HepG2 (cell line): Measurements from ENCODE around the gene ZNF341. TPM values are rescaled to one million over a fixed set of nuclear protein-coding genes. Genes with fewer than 3 reads are reported as not detected.
A peak's percentile ranks its signal among the peaks of the same experiment; 100 is the strongest.

Experiments
- ATAC-seq: fragments of 200-7000 bp; cut with Tn5 transposase; 3 replicates; pipeline ENCODE4 v1.9.1; 2020; ENCODE audit warnings: mild to moderate bottlenecking, moderate library complexity
- BruUV-seq: library from RNA; stranded (reverse); fragments of 400-500 nt; replicated peaks from 2 replicates; lab custom pipeline; 2021; lab: Mats Ljungman, UMichigan
- CTCF ChIA-PET: fragments of 300-600 bp; formaldehyde crosslinking; extraction: SDS; loops from one replicate; lab custom pipeline; 2021; ENCODE audit warnings: low total read pairs, inconsistent platforms, low intra/inter-chr PET ratio; lab: Yijun Ruan, JAX
- POLR2A ChIA-PET: fragments of 350-600 bp; sonication (Branson Sonifier 250); formaldehyde crosslinking; loops from one replicate; lab custom pipeline; 2020; ENCODE audit warnings: antibody characterized with exemption, inconsistent platforms; lab: Yijun Ruan, JAX
- DNase-seq: peaks from one replicate; pipeline ENCODE4 v3.0.0-alpha.2; 2015; ENCODE audit warnings: low spot score
- FAIRE-seq: peaks from 3 replicates; lab custom pipeline; 2011; peaks lifted over from hg19 to GRCh38; lab: Jason Lieb, UNC
- H2AFZ ChIP-seq: one replicate; pipeline ENCODE4 v1.6.1; 2011; ENCODE audit warnings: low read length, inconsistent platforms
- H3K27ac ChIP-seq: fragments of 300-600 bp; 3 replicates; pipeline ENCODE4 v1.8.0; 2011; ENCODE audit warnings: mixed run types, mild to moderate bottlenecking, mixed read lengths, low read length, inconsistent platforms; ENCODE audit not compliant: insufficient read depth; ENCODE audit errors: extremely low read length
- H3K27me3 ChIP-seq, 2 experiments: fragments of 200-600 bp in 1 of 2; 2 replicates in 1 of 2; 3 replicates in 1 of 2; pipeline versions ENCODE4 v1.6.0 to v1.8.0; 2011; ENCODE audit warnings: low read length in 2 of 2, mild to moderate bottlenecking in 2 of 2, moderate library complexity in 2 of 2, inconsistent platforms in 1 of 2; ENCODE audit not compliant: insufficient read depth in 2 of 2, control insufficient read depth in 1 of 2
- H3K36me3 ChIP-seq, 2 experiments: fragments of 200-600 bp in 1 of 2; replicated peaks in 1 of 2; 2 replicates in 1 of 2; 3 replicates in 1 of 2; pipeline versions ENCODE4 v1.5.1 to v1.8.0; 2011; ENCODE audit warnings: low read length in 2 of 2, inconsistent platforms in 1 of 2; ENCODE audit not compliant: insufficient read depth in 2 of 2, control insufficient read depth in 1 of 2
- H3K4me1 ChIP-seq: 2 replicates; pipeline ENCODE4 v1.5.1; 2012; ENCODE audit warnings: low read length, inconsistent platforms; ENCODE audit not compliant: insufficient read depth
- H3K4me2 ChIP-seq: 2 replicates; pipeline ENCODE4 v1.6.0; 2011; ENCODE audit warnings: low read depth, low read length, inconsistent platforms
- H3K4me3 ChIP-seq, 3 experiments: fragments of 200-600 bp in 1 of 3; sonication (generic), shearing (Covaris generic) in 1 of 3; replicated peaks in 1 of 3; 2 replicates each; pipeline ENCODE4 v1.5.1; 2011 to 2016; ENCODE audit warnings: low read length in 3 of 3, inconsistent platforms in 2 of 3, low read depth in 2 of 3, mild to moderate bottlenecking in 2 of 3, control low read depth in 1 of 3, mixed read lengths in 1 of 3; ENCODE audit not compliant: insufficient read depth in 1 of 3
- H3K79me2 ChIP-seq: one replicate; pipeline ENCODE4 v1.6.1; 2011; ENCODE audit warnings: low read length, inconsistent platforms; ENCODE audit not compliant: insufficient read depth
- H3K9ac ChIP-seq: 2 replicates; pipeline ENCODE4 v1.6.0; 2011; ENCODE audit warnings: mild to moderate bottlenecking, low read depth, low read length, inconsistent platforms; ENCODE audit not compliant: insufficient read depth
- H3K9me3 ChIP-seq: 2 replicates; pipeline ENCODE4 v1.5.1; 2012; ENCODE audit warnings: mild to moderate bottlenecking, low read length
- H4K20me1 ChIP-seq: 2 replicates; pipeline ENCODE4 v1.6.0; 2011; ENCODE audit warnings: inconsistent platforms, mild to moderate bottlenecking, low read length, moderate library complexity; ENCODE audit not compliant: insufficient read depth
- DR1 ChIP-seq: sonication (generic); formaldehyde crosslinking; IDR thresholded peaks from 2 replicates; pipeline ENCODE4 v1.8.0; 2021; ENCODE audit warnings: mild to moderate bottlenecking, missing genetic modification reagents, inconsistent platforms
- HMGA1 ChIP-seq: sonication (generic); formaldehyde crosslinking; conservative IDR thresholded peaks from 2 replicates; pipeline ENCODE4 v1.4.0; 2020; ENCODE audit warnings: missing genetic modification reagents
- KDM3A ChIP-seq: IDR thresholded peaks from 2 replicates; pipeline ENCODE4 v1.6.1; 2018; ENCODE audit warnings: low read depth, missing compliant biosample characterization
- WGBS: methylation state at CpG from one replicate; pipeline ENCODE4 v1.1.6; 2017; ENCODE audit warnings: low lambda C conversion rate; 5-methylcytosine and 5-hydroxymethylcytosine counted together
- in situ Hi-C: cut with HindIII; loops from 2 replicates; pipeline ENCODE4 v1.10.0; 2017; ENCODE audit warnings: low pct_unique_long_range_greater_than_20kb; ENCODE audit not compliant: extremely low pct_ligation_motif_present
- intact Hi-C: fragments of 100-400 bp; cut with micrococcal nuclease; formaldehyde crosslinking; loops from one replicate; pipeline ENCODE4 v1.10.0; 2022; ENCODE audit not compliant: unreplicated experiment
- polyA plus RNA-seq, 8 experiments: library from polyadenylated mRNA; depleted of rRNA in 3 of 8; stranded (reverse) in 7 of 8; unstranded in 1 of 8; fragments of >200 nt; fragmentation: Illumina TruSeq in 4 of 8; extraction: Trizol in 4 of 8; gene quantifications; 2 replicates each; pipeline versions ENCODE4 v1.2.1 to v1.2.3, GENCODE V29; 2011 to 2016; ENCODE audit warnings: low read depth in 4 of 8, missing spikeins in 1 of 8, mixed read lengths in 1 of 8; ENCODE audit not compliant: insufficient read depth in 1 of 8
- total RNA-seq, 5 experiments: library from RNA; depleted of rRNA; stranded (reverse); fragments of >200 nt; fragmentation: Illumina TruSeq; extraction: Trizol; gene quantifications; 2 replicates each; pipeline ENCODE4 v1.2.3, GENCODE V29; 2016; ENCODE audit warnings: low read depth in 1 of 5
- TF ChIP-seq, protein P1 (sequence below): sonication (generic); formaldehyde crosslinking; IDR thresholded peaks from 2 replicates; pipeline ENCODE4 v1.5.0; 2020; ENCODE audit warnings: mild to moderate bottlenecking, low read depth, missing genetic modification reagents, borderline replicate concordance
- TF ChIP-seq, protein P2 (sequence below): sonication (generic); formaldehyde crosslinking; IDR thresholded peaks from 2 replicates; pipeline ENCODE4 v1.4.0; 2020; ENCODE audit warnings: mild to moderate bottlenecking, low read depth, missing genetic modification reagents
- TF ChIP-seq, protein P3 (sequence below): sonication (generic); formaldehyde crosslinking; conservative IDR thresholded peaks from 2 replicates; pipeline ENCODE4 v1.4.0; 2020; ENCODE audit warnings: missing genetic modification reagents
- TF ChIP-seq, protein P4 (sequence below): sonication (generic); formaldehyde crosslinking; IDR thresholded peaks from 2 replicates; pipeline ENCODE4 v1.8.0; 2022; ENCODE audit warnings: missing genetic modification reagents, mild to moderate bottlenecking, borderline replicate concordance

Gene ZNF341
- total and polyA plus RNA-seq, 2 of the 13 experiments (the other 11 are each of a cell fraction or from before 2014, with no cell fraction given) = 1.1 to 2.2 TPM

DNA sequence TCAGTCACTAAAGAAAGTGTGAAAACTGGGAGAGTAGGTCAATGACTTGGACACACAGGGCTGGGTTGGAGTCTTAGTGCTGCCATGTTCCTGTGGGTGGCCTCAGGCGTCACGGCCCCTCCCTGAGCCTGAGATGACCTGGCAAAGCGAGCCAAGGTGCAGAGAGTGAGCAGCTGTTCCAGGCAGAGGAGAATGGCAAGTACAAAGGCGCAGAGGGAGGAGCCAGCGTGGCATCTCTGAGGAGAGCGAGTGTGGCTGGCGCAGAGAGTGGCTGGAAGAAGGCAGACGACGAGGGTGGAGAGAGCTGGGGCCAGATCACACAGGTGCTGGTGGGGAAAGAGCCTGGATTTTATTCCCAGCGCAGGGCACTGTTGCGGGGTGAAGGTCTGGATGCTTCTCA, 58.8 kb downstream of the ZNF341 start:
- no peak overlapping the region for H3K4me2 ChIP-seq
- TF ChIP-seq, protein P1, sequence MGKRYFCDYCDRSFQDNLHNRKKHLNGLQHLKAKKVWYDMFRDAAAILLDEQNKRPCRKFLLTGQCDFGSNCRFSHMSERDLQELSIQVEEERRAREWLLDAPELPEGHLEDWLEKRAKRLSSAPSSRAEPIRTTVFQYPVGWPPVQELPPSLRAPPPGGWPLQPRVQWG = no peak
- TF ChIP-seq DR1 (CRISPR knock-in tag) = 0 out of 2 replicates have a peak, but pooled peaks have one; percentile 22
- no TSS peak for BruUV-seq
- H2AFZ ChIP-seq = no peak overlapping the region
- FAIRE-seq = no peak
- in situ Hi-C loops = no loop called here
- H3K9me3 ChIP-seq = no peaks in the 10 kb centered on the region
- H3K4me1 ChIP-seq = peaks cover 32% of the 10 kb centered on the region
- 87% methylated on average over 11 of the region's 11 CpGs for WGBS
- H3K36me3 ChIP-seq = no peaks in the 10 kb centered on the region
- no peak for DNase-seq
- intact Hi-C loops = loop anchor here (5.0 to 10.0 kb wide), 3 partner anchors 52 to 284 kb away; no protein-coding TSS in a partner anchor
- ATAC-seq = no peak
- ChIA-PET POLR2A (no interaction called here), CTCF (no interaction called here)
- no peak overlapping the region for H3K9ac ChIP-seq
- no peak overlapping the region for H3K27ac ChIP-seq
- no peaks in the 10 kb centered on the region for H4K20me1 ChIP-seq
- no peaks in the 10 kb centered on the region for H3K79me2 ChIP-seq
- H3K4me3 ChIP-seq = no peak overlapping the region
- 0 out of 5 replicates have a peak, but pooled peaks cover 0 to 5% of the 10 kb centered on the region in 2 experiments for H3K27me3 ChIP-seq

DNA sequence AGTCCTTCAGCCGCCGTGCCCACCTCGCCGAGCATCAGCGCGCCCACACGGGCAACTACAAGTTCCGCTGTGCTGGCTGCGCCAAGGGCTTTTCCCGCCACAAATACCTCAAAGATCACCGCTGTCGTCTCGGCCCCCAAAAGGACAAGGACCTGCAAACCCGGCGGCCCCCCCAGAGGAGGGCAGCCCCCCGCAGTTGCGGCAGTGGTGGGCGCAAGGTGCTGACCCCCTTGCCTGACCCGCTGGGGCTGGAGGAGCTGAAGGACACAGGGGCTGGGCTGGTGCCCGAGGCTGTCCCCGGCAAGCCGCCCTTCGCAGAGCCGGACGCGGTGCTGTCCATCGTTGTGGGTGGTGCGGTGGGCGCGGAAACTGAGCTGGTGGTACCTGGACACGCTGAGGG, 59.2 kb downstream of the ZNF341 start:
- FAIRE-seq (no peak), DNase-seq (no peak), ATAC-seq (no peak)
- in situ Hi-C loops = no loop called here
- 96% methylated on average over 31 of the region's 31 CpGs for WGBS
- intact Hi-C loops = loop anchor here (5.0 to 10.0 kb wide), 3 partner anchors 51 to 284 kb away; no protein-coding TSS in a partner anchor
- no peak overlapping the region for H3K27ac ChIP-seq
- TF ChIP-seq KDM3A = no peak
- no peak for TF ChIP-seq HMGA1 (CRISPR knock-in tag)
- TF ChIP-seq, protein P2, sequence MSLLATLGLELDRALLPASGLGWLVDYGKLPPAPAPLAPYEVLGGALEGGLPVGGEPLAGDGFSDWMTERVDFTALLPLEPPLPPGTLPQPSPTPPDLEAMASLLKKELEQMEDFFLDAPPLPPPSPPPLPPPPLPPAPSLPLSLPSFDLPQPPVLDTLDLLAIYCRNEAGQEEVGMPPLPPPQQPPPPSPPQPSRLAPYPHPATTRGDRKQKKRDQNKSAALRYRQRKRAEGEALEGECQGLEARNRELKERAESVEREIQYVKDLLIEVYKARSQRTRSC = 0 out of 2 replicates have a peak, but pooled peaks have one; percentile 24
- TF ChIP-seq, protein P3, sequence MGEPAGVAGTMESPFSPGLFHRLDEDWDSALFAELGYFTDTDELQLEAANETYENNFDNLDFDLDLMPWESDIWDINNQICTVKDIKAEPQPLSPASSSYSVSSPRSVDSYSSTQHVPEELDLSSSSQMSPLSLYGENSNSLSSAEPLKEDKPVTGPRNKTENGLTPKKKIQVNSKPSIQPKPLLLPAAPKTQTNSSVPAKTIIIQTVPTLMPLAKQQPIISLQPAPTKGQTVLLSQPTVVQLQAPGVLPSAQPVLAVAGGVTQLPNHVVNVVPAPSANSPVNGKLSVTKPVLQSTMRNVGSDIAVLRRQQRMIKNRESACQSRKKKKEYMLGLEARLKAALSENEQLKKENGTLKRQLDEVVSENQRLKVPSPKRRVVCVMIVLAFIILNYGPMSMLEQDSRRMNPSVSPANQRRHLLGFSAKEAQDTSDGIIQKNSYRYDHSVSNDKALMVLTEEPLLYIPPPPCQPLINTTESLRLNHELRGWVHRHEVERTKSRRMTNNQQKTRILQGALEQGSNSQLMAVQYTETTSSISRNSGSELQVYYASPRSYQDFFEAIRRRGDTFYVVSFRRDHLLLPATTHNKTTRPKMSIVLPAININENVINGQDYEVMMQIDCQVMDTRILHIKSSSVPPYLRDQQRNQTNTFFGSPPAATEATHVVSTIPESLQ = no peak
- TF ChIP-seq, protein P4, sequence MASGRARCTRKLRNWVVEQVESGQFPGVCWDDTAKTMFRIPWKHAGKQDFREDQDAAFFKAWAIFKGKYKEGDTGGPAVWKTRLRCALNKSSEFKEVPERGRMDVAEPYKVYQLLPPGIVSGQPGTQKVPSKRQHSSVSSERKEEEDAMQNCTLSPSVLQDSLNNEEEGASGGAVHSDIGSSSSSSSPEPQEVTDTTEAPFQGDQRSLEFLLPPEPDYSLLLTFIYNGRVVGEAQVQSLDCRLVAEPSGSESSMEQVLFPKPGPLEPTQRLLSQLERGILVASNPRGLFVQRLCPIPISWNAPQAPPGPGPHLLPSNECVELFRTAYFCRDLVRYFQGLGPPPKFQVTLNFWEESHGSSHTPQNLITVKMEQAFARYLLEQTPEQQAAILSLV (CRISPR knock-in tag) = no peak
- H3K79me2 ChIP-seq = no peaks in the 10 kb centered on the region
- no peak overlapping the region for H3K4me2 ChIP-seq
- H3K9ac ChIP-seq = no peak overlapping the region
- no peaks in the 10 kb centered on the region for H3K36me3 ChIP-seq
- H3K9me3 ChIP-seq = no peaks in the 10 kb centered on the region
- H3K4me3 ChIP-seq = no peak overlapping the region
- H4K20me1 ChIP-seq = no peaks in the 10 kb centered on the region
- H3K4me1 ChIP-seq = peaks cover 32% of the 10 kb centered on the region
- H3K27me3 ChIP-seq = 0 out of 5 replicates have a peak, but pooled peaks cover 0 to 5% of the 10 kb centered on the region in 2 experiments
- ChIA-PET POLR2A (interaction anchor here (6.0 kb wide), 1 partner anchor 22 kb away, joined by 35 read pairs; the partner anchor contains the start of gene CHMP4B), CTCF (interaction anchor here (1.7 kb wide), 1 partner anchor 72 kb away, joined by 5 read pairs; no protein-coding TSS in a partner anchor)
- no TSS peak for BruUV-seq
- no peak overlapping the region for H2AFZ ChIP-seq
